T follicular helper cell (primary cell): ENCODE data around the gene GDNF.

Experiments
- DNase-seq: peaks from one replicate; pipeline ENCODE4 v3.0.0-alpha.2; 2020; ENCODE audit warnings: low read depth

Gene GDNF

GRCh38 chr5:37846786-37847310 lies 7.0 kb upstream of the GDNF start:
- DNase-seq = no peak

- no peak for DNase-seq
These were observed 4.2 kb upstream of the GDNF start for GRCh38 chr5:37844009-37844408.

GRCh38 chr5:37842048-37842447 lies 2.2 kb upstream of the GDNF start:
- DNase-seq = no peak

GRCh38 chr5:37841203-37841602 lies 1.4 kb upstream of the GDNF start:
- DNase-seq = no peak

- no peak for DNase-seq
These were observed 503 bp upstream of the GDNF start for GRCh38 chr5:37840053-37841034.

- DNase-seq = no peak
These were observed 904 bp downstream of the GDNF start for GRCh38 chr5:37838933-37839341.

- DNase-seq = no peak
These were observed 1.5 kb downstream of the GDNF start for GRCh38 chr5:37838152-37838932.

- DNase-seq = peak; percentile 14
These were observed 2.3 kb downstream of the GDNF start for GRCh38 chr5:37837414-37838032.

GRCh38 chr5:37836592-37837413 lies 3.0 kb downstream of the GDNF start:
- DNase-seq = no peak

GRCh38 chr5:37836235-37836591 lies 3.6 kb downstream of the GDNF start:
- no peak for DNase-seq

GRCh38 chr5:37835380-37835973 lies 4.4 kb downstream of the GDNF start:
- no peak for DNase-seq

- DNase-seq = no peak
These were observed 5.1 kb downstream of the GDNF start for GRCh38 chr5:37834542-37835379.

GRCh38 chr5:37833990-37834389 lies 5.9 kb downstream of the GDNF start:
- DNase-seq = no peak

- DNase-seq = no peak
These were observed 7.9 kb downstream of the GDNF start for GRCh38 chr5:37831821-37832534.

GRCh38 chr5:37830348-37830747 lies 9.5 kb downstream of the GDNF start:
- DNase-seq = no peak

- DNase-seq = no peak
These were observed 14.4 kb downstream of the GDNF start for GRCh38 chr5:37825334-37825915.

- no peak for DNase-seq
These were observed 16.2 kb downstream of the GDNF start for GRCh38 chr5:37823433-37824152.

GRCh38 chr5:37816883-37817282 lies 23.0 kb downstream of the GDNF start:
- DNase-seq = no peak
